Measurements from ENCODE around the gene AGO3.
A peak's percentile ranks its signal among the peaks of the same experiment; 100 is the strongest.

AGO3 gene

GRCh38 chr1:36091698-36092097 lies 160.8 kb downstream of the AGO3 start:
- peak in 1 of 2 donors; percentile 63 for DNase-seq
- H3K9me3 ChIP-seq, result no peaks in the 10 kb centered on the region
- intact Hi-C loops (cut with DNase I; ENCODE audit: low total_unique reads), result no loop called here
- peaks cover 0 to 52% (median 33%) of the 10 kb centered on the region in 4 donors for H3K4me1 ChIP-seq
- peaks cover 0 to 4% of the 10 kb centered on the region in 2 donors for H3K27me3 ChIP-seq
- H3K27ac ChIP-seq, result no peak overlapping the region
- peaks cover 31 to 60% (median 42%) of the 10 kb centered on the region in 3 donors for H3K36me3 ChIP-seq
- no peak overlapping the region for H3K4me3 ChIP-seq
- no peak for TF ChIP-seq CTCF (IDR thresholded peaks at IDR 0.05)

- DNase-seq, result peak in 1 of 2 donors; percentile 42
- Histone ChIP-seq H3K4me3 (no peak overlapping the region), H3K4me1 (peaks cover 0 to 52% (median 33%) of the 10 kb centered on the region in 4 donors), H3K27ac (no peak overlapping the region), H3K9me3 (no peaks in the 10 kb centered on the region), H3K36me3 (peaks cover 31 to 65% (median 42%) of the 10 kb centered on the region in 3 donors), H3K27me3 (peaks cover 0 to 3% of the 10 kb centered on the region in 2 donors)
- TF ChIP-seq CTCF (IDR thresholded peaks at IDR 0.05), result no peak
- intact Hi-C loops (cut with DNase I; ENCODE audit: low total_unique reads), result no loop called here
Observed at GRCh38 chr1:36092166-36092797, 161.4 kb downstream of the AGO3 start.

GRCh38 chr1:36092798-36093185 lies 161.9 kb downstream of the AGO3 start:
- peaks cover 31 to 71% (median 42%) of the 10 kb centered on the region in 3 donors for H3K36me3 ChIP-seq
- no peak overlapping the region for H3K27ac ChIP-seq
- no peak for TF ChIP-seq CTCF (IDR thresholded peaks at IDR 0.05)

GRCh38 chr1:36093226-36093625 lies 162.3 kb downstream of the AGO3 start:
- Histone ChIP-seq H3K9me3 (no peaks in the 10 kb centered on the region), H3K27ac (no peak overlapping the region), H3K36me3 (peaks cover 31 to 75% (median 42%) of the 10 kb centered on the region in 3 donors), H3K27me3 (no peaks in the 10 kb centered on the region), H3K4me3 (no peak overlapping the region), H3K4me1 (peaks cover 0 to 47% (median 32%) of the 10 kb centered on the region in 4 donors)
- DNase-seq, result peak in 1 of 2 donors; percentile 60
- intact Hi-C loops (cut with DNase I; ENCODE audit: low total_unique reads), result no loop called here
- no peak for TF ChIP-seq CTCF (IDR thresholded peaks at IDR 0.05)

More at GRCh38 chr1:36092798-36093185, 161.9 kb downstream of the AGO3 start:
- Histone ChIP-seq H3K4me1 (peaks cover 0 to 51% (median 33%) of the 10 kb centered on the region in 4 donors), H3K27me3 (no peaks in the 10 kb centered on the region), H3K4me3 (no peak overlapping the region), H3K9me3 (no peaks in the 10 kb centered on the region)
- DNase-seq, result peak in 1 of 2 donors; percentile 58
- intact Hi-C loops (cut with DNase I; ENCODE audit: low total_unique reads), result no loop called here

- Histone ChIP-seq H3K27ac (peak overlapping the region in 1 of 2 donors; percentile 8), H3K27me3 (no peaks in the 10 kb centered on the region), H3K4me3 (no peak overlapping the region), H3K36me3 (peaks cover 31 to 82% (median 42%) of the 10 kb centered on the region in 3 donors), H3K9me3 (no peaks in the 10 kb centered on the region), H3K4me1 (peaks cover 0 to 44% (median 29%) of the 10 kb centered on the region in 4 donors)
- no peak for TF ChIP-seq CTCF (IDR thresholded peaks at IDR 0.05)
- DNase-seq, result peak in 1 of 2 donors; percentile 65
- intact Hi-C loops (cut with DNase I; ENCODE audit: low total_unique reads), result no loop called here
Observed at GRCh38 chr1:36093929-36094328, 163.0 kb downstream of the AGO3 start.
